H54 (cell line): ENCODE measurements around the gene CHD3.

Experiments
- DNase-seq: peaks from one replicate; pipeline ENCODE4 v3.0.0; 2011; ENCODE audit warnings: low spot score, mixed read lengths; ENCODE audit not compliant: insufficient read length
- FAIRE-seq: peaks from 3 replicates; lab custom pipeline; 2011; peaks lifted over from hg19 to GRCh38; lab: Jason Lieb, UNC
- POLR2A ChIP-seq: IDR thresholded peaks from 2 replicates; pipeline ENCODE4 v1.6.1; 2011; ENCODE audit warnings: low read depth, mild to moderate bottlenecking, low read length

CHD3 gene

DNA sequence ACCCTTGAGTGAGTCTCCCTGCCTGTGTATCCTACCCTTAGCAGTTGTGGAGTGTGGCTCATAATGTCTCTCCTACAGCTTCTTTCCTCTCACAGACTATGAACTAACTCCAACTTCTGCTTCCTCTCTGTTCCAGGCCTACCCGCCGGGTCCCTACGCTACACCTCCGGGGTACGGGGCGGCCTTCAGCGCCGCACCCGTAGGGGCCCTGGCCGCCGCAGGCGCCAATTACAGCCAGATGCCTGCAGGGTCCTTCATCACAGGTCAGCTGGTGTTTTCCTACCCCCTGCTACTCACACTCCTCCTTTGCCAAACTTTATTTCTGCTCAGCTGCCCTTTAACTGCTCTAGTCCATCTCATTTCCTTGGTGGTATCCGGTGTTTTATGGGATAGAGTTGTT, 22.1 kb downstream of the CHD3 start:
- DNase-seq: no peak

GRCh38 chr17:7911116-7911515, 22.5 kb downstream of the CHD3 start:
- FAIRE-seq (no peak), DNase-seq (no peak)
- no peak for TF ChIP-seq POLR2A

More for the DNA sequence above, 22.1 kb downstream of the CHD3 start:
- FAIRE-seq: no peak
- TF ChIP-seq POLR2A: no peak

GRCh38 chr17:7912927-7913524, 24.4 kb downstream of the CHD3 start:
- peak; percentile 20 for FAIRE-seq
- TF ChIP-seq POLR2A: no peak
- peak; percentile 61 for DNase-seq

DNA sequence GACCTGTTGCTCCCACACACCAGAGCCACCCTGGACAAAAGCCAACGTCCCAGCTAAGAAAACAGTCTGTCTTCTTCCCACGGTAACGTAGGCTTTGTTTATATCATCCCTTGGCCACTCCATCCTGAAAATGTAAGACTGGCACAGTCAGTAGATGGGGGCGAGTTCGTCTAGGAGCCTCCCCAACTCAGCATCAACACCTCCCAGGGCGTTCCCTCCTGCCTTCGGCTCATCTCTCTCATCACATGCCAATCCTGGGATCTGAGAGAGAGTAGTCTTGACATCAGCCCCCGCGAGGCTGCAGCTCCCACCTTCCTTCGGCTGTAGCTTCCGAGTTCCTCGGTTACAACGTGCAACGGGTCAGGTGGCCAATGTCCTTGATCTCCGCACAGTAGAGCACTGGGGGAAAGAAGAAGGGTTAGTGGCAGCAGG, 26.6 kb downstream of the CHD3 start:
- DNase-seq (peak; percentile 50), FAIRE-seq (no peak)
- no peak for TF ChIP-seq POLR2A

- TF ChIP-seq POLR2A: peak; percentile 68
- DNase-seq (peak; percentile 83), FAIRE-seq (no peak)
Observed at GRCh38 chr17:7915611-7916384, 27.2 kb downstream of the CHD3 start, which contains the start of gene RNF227. Gene RNF227 (minus strand): TSS chr17:7916289. CDS start chr17:7916195, 94 bp downstream.

GRCh38 chr17:7916385-7916682, 27.7 kb downstream of the CHD3 start:
- TF ChIP-seq POLR2A: no peak
- no peak for FAIRE-seq
- no peak for DNase-seq

DNA sequence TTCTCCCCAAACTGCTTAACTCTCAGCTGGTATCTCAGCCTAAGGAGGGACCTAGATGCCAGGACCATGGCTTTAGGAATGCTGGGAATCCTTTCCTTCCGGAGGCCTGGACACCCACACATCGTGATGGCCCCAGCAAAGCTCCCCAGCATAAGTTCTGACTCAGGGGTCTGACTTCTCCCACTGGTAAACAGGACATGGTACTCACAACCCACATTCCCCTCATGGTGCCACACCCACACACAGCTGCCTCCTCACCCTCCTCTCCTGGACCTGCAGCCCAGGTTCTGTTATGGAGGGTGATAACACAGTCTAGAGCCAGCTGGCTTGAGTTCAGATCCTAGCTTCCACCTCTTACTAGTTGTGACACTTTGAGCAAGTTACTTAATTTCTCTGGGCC, 28.2 kb downstream of the CHD3 start:
- DNase-seq: no peak
- TF ChIP-seq POLR2A: no peak
- FAIRE-seq: no peak

GRCh38 chr17:7922269-7922844, 33.8 kb downstream of the CHD3 start:
- no peak for TF ChIP-seq POLR2A
- FAIRE-seq: no peak

GRCh38 chr17:7922845-7923628, 34.4 kb downstream of the CHD3 start:
- DNase-seq (no peak), FAIRE-seq (no peak)
- no peak for TF ChIP-seq POLR2A

More at GRCh38 chr17:7922269-7922844, 33.8 kb downstream of the CHD3 start:
- no peak for DNase-seq

- FAIRE-seq (no peak), DNase-seq (peak; percentile 42)
- no peak for TF ChIP-seq POLR2A
Observed at GRCh38 chr17:7927596-7927995, 39.0 kb downstream of the CHD3 start.

DNA sequence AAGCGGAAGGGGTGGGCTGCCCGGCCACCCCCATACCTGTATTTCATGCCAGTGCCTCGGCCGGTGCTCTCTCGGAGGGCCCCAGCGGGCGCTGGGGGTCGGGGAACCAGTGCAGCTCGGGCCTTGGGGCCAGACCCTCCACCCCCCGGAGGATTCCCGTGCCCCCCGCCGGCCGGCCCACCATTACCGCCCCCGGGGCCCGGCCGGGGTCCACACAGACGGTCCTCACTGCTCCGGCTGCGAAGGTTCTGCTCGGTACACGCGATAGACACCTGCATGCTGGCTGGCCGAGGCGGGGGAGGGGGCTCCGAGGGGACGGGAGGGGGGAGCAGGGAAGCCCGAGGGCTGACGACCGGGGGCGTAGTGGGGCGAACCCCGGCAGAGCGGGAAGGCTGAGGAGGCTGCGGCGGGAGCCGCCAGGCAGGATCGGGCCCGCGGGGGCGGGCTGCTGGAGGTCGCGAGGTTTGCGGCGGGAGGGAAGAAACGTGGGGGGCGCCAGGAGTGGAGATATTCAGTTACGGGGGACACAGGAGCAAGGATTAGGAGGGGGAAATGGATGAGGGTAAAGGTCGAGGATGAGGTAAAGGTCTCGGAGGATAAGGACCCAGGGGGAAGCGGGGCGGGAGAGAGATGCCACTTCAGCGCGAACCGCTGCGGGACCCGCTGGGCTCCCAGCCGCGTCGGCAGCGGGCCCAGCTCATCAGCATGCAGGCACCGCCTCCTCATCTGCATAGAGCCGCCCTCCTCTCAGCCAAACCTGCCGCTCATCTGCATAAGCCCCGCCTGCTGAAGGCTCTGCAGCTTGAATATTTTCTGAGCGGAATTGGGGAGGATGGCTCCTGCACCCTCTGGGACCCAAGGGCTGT, 40.8 kb downstream of the CHD3 start, which contains the start of gene KCNAB3:
TSS of gene KCNAB3 (minus strand) at position 699 of the 866 bp plus-strand sequence. CDS start at position 278, 421 bp downstream.
- FAIRE-seq (no peak), DNase-seq (no peak)

GRCh38 chr17:7930841-7931631, 42.4 kb downstream of the CHD3 start:
- DNase-seq: no peak
- TF ChIP-seq POLR2A: no peak
- FAIRE-seq: no peak

More for the DNA sequence above, 40.8 kb downstream of the CHD3 start, which contains the start of gene KCNAB3:
- no peak for TF ChIP-seq POLR2A
